NCI-H187 (cell line): ENCODE data around the gene NSD1.
"Not testable (repeated sequence)": the region's sequence is repeated elsewhere in the genome, so short reads cannot be mapped to it uniquely, and the experiment has no call there.

ENCODE experiments used
- DNase-seq, 2 experiments: peaks; one replicate each; lab custom pipeline; 2025; lab: John Stamatoyannopoulos, UW

Gene NSD1

GRCh38 chr5:177126771-177127170, 6.8 kb upstream of the NSD1 start:
- DNase-seq: no peak

GRCh38 chr5:177128551-177128981, 5.0 kb upstream of the NSD1 start:
- DNase-seq: no peak

- DNase-seq: no peak
Measured at GRCh38 chr5:177130211-177131018, 3.2 kb upstream of the NSD1 start.

DNA sequence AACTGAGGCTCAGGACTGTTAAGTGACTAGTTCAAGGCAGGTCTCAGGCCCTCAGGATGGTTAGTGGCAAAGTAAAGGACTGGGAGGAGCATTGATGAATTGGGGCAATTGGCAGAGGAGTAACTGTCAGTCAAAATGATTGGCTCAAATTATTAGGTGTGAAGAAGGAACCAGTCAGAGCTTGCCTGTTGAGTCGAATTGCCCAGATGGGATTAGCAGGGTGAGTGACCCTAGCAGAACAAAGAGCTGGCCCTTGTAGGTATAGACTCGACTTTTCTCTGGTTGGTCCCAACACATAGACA, 2.6 kb upstream of the NSD1 start:
- no peak for DNase-seq

GRCh38 chr5:177131352-177132135, 2.0 kb upstream of the NSD1 start:
- DNase-seq: no peak

- DNase-seq: no peak
Measured at GRCh38 chr5:177132136-177133095, 1.2 kb upstream of the NSD1 start.

DNA sequence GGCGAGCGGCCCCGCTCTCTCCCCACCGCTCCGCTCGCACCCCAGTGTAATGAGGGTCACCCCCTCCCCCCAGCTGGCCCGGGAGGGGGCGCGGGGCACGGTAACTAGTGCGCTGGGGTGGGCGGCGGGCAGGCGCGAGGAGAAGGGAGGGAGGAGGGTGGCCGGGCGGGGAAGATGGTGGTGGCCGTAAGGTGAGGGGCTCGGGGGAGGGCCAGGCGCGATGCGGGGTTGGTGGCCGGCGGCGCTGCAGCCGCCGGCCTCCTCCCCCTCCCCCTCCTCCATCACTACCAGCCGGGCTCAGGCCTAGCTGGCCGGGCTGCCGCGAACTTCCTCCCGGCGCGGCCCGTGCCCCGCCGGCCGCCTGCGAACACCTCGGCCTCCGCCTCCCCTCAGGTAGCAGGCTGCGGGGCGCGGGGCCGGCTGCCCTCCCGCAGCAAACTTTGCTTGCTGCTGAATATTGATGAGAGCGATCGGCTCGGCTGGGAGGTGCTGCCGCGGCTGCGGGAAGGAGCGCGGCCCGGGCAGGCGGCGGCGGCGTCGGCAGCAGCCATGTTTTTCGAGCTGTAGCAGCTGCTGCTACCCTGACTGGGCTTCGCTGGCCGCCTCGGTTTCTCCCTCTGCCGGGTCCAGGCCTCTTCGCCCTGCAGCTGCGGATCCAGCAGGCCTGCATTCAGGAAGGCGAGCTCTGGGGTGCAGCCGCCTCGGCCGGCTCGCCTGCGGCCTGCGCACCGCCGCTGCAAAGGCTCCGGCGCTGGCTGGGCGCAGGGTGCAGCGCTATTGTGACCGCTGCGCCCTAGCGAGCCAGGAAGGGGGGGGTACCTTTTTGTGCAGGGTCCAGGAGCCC, 502 bp downstream of the NSD1 start:
- peak in 1 of 2 experiments; percentile 36 for DNase-seq

GRCh38 chr5:177134697-177135225, 1.2 kb downstream of the NSD1 start:
- DNase-seq: peak in 1 of 2 experiments; percentile 36

- no peak for DNase-seq
Measured at GRCh38 chr5:177140312-177140711, 6.7 kb downstream of the NSD1 start.

DNA sequence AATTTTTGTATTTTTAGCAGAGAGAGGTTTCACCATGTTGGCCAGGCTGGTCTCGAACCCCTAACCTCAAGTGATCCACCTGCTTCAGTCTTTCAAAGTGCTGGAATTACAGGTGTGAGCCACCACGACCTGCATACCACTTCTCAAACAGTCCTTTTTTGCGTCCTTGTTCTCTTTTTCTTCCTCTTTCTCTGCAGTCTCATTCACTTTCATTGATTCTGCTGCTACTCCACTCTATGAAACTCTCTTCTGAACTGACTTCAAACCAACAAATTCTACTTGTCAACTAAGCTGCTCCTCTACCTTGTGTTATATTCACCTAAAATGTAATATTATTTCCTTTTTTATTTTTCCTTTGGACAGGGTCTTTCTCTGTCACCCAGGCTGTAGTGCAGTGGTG, 7.9 kb downstream of the NSD1 start:
- no peak for DNase-seq

GRCh38 chr5:177142098-177142611, 8.6 kb downstream of the NSD1 start:
- no peak for DNase-seq

DNA sequence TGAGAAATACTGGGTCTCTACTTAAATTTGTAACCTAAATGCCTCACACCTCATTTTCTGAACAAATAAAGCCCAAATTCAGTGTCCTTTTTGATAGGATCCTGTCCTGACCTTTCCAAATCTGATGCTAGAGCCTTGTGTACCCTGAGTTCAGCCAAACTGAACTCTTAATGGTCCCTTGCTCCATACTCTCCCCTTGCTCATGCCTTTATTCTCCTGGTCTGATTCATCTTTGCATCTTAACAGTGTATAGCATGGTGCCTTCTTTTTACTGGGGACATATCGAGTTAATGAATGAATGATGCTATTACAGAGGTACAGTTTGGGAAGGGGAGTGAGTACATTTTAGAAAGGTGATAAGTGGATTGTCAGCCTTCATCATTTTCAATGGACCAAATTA, 9.2 kb downstream of the NSD1 start:
- DNase-seq: no peak

GRCh38 chr5:177146891-177147638, 13.5 kb downstream of the NSD1 start:
- no peak for DNase-seq

- DNase-seq: not testable (repeated sequence)
Measured at GRCh38 chr5:177150061-177150460, 16.5 kb downstream of the NSD1 start.

DNA sequence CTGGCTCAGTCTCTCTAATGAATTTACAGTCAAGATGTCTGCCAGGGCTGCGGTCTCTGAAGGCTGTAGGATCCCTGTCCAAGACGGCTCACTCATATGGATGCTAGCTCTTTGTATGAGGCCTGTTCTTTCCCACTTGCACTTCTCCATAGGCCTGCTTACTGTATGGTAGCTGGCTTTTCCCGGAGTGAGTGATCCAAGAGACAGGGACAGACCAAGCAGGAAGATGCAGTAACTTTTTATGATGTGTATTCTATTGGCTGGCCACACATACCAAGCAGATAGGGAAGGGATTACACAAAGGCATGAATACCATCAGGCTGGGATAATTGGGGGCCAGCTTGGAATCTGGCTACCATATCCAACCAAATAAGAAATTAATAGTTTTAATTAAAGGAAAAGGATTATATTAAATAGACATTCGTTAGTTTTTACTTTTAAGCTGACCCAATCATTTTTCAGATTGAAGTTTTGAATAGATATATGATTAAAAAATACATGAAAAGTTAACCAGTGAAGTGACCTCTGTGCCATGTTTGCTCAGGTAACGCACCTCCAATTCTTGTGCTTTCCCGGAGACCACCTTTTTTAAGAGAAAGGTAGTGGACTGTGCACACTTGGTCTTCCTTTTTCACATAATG, 20.6 kb downstream of the NSD1 start:
- DNase-seq: no peak

GRCh38 chr5:177162379-177162778, 28.8 kb downstream of the NSD1 start:
- no peak for DNase-seq

DNA sequence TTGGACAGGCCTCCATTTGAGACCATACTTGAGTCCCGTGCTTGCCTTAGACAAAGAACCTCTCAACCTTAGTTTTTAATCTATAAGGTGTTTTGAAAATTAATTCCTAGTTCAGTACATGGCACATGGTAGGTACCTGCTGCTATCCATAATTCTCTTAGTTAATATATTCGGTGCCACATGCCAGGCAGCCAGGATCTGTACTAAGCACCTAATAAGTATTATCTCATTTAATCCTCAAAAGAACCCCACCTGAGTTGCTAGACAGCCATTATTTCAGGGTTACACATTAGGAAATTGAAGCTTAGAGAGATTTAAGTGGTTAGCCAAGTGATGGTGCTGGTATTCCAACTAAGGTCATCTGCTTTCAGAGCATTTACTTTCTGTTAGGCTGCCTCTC, 29.9 kb downstream of the NSD1 start:
- DNase-seq: no peak

- no peak for DNase-seq
Measured at GRCh38 chr5:177169271-177169670, 35.7 kb downstream of the NSD1 start.

DNA sequence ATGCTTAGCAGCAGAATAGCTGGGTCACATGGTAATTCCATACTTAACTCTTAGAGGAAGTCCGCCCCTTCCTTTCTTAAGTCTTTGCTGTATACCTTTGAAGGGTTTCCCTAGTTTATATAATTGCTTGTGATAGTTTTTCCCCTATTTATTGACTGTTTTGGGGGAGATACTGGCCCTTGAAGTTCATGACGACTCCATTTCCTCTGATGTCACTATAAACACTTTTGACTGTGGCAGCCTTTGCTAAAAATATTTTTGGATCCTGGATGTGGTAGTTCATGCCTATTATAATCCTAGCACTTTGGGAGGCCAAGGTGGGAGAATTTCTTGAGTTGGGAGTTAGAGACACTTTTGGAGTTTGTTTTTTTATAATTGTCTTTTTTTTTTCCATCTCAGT, 38.4 kb downstream of the NSD1 start:
- DNase-seq: no peak

DNA sequence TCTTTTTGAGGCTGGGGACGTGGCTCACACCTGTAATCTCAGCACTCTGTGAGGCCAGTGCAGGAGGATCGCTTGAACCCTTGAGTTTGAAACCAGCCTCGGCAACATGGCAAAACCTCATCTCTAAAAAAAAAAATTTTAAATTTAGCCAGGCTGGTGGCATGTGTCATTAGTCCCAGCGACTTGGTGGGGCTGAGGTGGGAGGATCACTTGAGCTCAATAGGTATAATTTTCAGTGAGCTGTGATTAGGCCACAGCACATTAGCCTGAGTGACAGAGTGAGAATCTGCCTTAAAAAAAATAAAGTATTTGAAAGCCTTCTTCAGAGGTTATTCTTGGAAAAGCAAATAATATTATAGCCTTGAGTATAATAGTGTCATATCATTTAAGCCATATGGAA, 41.8 kb downstream of the NSD1 start:
- no peak for DNase-seq
